RCC 7860 (cell line): Measurements from ENCODE around the gene INS.
A peak's percentile ranks its signal among the peaks of the same experiment; 100 is the strongest.
"Not testable (repeated sequence)": the region's sequence is repeated elsewhere in the genome, so short reads cannot be mapped to it uniquely, and the experiment has no call there.

Source experiments
- DNase-seq: peaks from one replicate; pipeline ENCODE4 v3.0.0-alpha.2; 2015; ENCODE audit warnings: low spot score
- FAIRE-seq: peaks from 2 replicates; lab custom pipeline; 2012; peaks lifted over from hg19 to GRCh38; lab: Jason Lieb, UNC

The INS gene

DNA sequence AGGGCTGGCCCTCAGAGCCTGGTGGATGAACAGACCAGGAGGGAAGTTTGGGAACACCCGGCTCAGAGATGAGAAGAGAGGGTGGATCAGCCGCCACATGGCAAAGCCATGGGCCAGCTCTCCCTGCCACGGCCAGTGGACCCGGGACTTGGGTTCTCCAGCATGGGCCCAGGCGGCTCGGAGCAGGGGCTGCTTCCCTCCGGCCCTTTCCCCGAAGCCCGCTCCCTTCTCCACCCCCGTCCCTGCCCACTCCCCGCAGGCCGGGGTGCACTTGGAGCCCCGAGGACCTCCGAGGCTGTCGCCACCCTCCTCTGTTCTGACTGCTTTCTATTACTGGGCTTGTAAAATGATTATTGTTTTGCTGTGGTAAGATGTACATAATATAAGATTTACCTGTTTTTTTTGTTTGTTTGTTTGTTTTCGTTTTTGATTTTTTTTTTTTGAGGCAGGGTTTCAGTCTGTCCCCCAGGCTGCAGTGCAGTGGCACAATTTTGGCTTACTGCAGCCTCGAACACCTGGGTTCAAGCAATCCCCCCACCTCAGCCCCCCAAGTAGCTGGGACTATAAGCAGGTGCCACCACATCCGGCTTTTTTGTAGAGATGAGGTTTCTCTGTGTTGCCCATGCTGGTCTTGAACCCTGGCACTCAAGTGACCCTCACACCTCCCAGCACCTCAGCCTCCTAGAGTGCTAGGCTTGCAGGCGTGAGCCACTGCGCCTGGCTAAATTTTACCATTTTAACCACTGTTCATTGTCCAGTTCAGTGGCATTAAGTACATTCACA, 21.9 kb upstream of the INS start:
- DNase-seq (no peak), FAIRE-seq (no peak)

DNA sequence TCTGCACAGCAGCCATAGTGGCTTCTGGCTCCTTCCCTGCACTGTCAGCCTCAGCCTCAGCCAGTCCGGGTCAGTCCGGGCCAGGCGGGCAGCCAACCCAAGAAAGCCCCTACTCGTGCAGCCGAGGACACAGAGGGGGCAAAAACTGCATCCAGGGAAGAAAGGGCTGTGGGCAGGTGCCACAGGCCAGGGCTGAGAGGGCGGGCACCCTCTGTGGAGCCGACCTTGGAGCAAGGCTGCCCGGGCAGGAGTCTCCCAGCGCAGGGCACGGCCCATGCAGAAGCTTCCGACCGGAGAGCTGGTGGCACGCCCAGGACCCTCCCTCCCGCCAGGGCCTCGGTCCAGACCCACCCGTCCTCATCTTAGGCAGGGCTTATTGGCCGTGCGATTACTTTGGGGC, 21.1 kb upstream of the INS start:
- DNase-seq = no peak
- FAIRE-seq = no peak

DNA sequence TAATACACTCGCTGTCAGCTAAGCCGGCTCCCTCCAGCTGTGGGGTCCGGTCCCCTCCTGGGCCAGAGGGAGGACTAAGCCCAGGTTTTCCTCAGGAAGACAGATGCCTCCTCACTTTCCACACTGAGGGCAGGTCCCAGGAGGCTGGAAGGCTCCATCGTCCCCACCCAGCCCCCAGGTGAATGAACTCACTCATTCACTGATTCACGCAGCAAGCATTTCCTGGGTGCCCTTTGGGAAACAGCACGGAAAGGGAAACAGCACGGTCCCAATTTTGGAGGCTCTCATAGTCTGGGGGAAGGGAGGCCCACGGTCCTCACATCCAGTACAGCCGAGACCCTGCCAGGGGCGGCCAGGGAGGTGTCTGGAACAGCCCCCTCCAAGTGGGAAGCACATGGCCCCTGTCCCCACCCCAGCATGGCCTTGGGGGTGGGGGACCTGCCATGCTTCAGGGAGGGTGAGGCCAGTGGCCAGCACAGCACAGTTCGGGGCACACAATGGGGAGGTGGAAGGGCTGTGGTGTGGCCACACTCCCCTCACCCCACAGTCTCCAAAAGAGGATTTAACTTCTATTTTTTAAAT, 19.9 kb upstream of the INS start:
- DNase-seq = no peak
- no peak for FAIRE-seq

DNA sequence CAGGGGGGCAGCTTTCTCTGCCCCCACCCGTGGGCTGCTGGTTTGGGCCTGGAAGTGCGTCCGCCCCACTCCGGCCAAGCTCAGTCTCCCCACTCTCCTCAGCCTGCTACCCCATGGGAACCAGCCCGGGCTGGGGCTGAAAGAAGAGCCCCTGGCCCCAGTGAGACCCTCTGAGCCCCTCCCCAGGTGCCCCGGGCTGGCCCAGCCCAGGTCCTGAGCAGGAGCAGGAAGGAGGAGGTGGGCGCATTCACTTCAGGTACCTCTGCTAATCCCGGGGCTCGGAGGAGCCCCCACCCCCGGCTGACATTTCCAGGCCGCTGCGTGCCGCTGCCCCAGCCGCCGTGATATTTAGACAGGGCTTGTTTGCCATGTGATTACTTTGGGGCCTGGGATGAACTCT, 19.3 kb upstream of the INS start:
- FAIRE-seq = no peak
- DNase-seq = no peak

DNA sequence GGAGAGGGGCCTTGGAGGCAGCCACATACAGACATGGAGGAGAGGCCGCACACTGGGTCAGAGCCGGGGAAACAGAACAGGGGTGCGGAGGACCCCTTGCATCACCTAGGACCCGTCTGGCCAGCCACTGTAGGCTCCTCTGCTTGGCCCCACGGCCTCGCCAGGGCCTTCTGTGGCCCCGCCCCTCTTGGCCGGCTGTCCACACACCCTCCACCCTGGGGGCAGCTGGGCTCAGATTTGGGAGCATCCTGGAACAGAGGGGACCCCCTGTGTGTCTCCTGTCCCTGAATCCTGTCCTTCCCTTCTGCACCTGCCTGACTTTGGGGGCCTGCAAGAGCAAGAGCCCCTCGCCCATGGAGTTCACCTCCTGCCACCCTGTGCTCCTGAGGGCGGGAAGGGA, 18.5 kb upstream of the INS start:
- FAIRE-seq = no peak
- no peak for DNase-seq

DNA sequence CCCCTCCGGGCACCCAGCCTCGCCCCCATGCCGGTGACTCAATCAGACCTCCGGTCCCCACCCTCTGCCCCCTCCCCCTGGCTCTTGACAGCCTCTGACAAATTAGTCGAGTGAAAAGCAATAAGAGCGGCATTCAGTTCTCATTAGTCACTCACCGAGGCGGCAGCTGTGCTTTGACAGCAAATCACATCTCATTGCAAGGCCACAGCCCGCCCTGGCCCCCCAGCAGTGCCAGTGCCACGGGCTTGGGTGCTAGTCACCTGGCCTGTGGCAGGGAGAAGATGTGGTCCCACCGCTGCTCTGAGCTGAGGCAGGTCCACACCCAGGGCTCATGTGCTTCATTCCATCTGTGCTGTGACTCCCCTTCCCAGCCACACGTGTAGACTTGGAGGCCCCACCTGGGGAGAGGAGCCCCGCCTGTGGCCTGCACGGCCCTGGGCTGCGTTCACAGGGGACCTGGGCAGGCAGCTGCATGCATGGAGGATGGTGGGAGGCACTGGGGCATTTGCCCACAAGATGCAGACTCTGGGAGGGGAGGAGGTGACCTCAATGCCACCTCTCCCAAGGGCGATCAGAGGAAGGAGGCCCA, 18.0 kb upstream of the INS start:
- DNase-seq (peak; percentile 81), FAIRE-seq (peak; percentile 68)

DNA sequence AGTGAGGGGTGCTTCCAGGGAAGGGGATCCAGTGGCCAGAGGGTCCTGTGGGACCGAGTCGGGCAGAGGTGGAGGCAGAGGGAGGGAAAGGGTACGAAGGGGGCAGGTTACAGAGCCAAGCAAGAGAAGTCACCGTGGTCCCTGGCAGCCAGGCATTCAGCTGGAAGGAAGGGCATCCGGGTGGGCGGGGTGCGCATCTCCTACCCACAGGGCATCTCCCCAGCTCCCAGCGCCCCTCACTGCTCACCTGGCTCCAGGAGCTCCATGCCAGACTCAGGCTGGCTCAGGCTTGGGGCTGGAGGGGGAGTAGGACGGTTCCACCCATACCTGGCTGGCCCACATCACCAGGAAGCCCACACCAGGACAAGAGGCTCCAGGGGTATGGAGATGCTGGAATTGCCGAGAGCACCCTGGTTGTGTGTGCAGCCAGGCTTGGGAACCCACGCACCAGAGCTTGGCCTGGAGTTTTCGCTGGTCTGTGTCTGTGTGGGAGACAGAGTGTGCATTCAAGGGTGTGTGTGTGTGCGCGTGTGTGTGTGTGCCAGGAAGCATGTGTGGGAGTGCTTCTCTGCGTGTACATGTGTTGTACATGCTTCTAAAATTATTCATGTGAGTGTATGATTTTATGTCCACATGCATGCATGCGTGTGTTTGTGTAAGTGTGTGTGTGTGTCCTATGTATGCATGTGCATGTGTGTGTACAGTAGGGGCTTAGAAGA, 17.2 kb upstream of the INS start:
- FAIRE-seq, DNase-seq: not testable (repeated sequence)

DNA sequence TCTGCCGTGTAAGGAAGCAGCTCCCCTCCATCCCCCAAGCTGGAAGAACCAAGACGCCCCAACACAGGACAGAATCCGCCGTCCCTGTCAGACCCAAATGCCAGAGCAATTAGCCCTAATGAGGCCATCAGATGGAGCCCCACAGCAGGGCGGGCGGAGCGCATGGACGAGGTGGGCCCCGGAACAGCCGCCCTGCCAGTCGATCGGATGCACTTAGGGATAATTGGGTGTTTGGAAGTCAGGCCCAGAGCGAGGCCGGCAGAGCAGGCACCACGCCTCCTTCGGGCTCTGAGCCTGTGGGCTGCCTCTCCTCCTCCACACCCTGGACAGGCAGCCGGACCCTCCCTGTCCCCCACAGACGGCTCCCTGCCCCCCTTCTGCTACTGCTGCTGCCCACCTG, 16.1 kb upstream of the INS start:
- DNase-seq (no peak), FAIRE-seq (no peak)

DNA sequence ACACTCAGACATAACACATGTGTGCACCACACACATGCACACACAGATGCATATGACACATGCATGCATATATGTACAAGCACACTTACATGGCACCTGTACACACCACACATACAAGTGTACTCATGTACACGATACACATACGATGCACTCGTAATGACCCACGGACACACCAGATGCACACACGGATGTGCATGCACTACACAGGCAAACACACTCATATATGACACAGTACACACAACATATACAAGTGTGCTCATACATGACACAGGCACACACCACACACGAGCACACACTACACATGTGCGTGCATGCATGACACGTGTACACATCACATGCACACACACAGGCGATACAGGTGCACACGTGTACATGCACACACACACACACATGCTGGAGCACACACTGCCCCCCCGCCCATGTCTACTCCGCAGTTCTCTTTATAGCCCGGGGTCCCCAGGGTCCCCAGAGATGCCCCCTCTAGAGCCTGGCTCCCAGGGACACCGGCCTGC, 15.4 kb upstream of the INS start:
- DNase-seq (no peak), FAIRE-seq (no peak)

DNA sequence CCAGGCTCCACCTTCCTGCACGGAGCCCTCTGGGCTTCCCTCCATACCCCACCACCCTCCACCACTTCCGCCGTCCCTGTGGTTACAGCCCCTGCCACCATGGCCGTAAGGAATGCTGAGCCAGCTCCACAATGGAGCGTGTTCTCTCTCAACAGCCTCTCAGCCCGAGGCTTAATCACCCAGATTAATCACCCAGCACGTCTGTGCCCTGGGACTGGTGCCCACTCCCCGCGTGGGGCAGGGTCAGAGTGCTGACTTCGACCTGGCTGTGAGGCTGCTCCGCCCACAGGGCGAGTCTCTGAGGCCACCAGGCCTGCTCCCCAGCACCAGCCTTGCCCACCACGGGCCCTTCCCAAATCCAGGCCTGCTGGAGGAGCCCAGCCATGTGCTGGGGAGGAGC, 14.7 kb upstream of the INS start:
- DNase-seq (peak; percentile 78), FAIRE-seq (peak; percentile 82)

DNA sequence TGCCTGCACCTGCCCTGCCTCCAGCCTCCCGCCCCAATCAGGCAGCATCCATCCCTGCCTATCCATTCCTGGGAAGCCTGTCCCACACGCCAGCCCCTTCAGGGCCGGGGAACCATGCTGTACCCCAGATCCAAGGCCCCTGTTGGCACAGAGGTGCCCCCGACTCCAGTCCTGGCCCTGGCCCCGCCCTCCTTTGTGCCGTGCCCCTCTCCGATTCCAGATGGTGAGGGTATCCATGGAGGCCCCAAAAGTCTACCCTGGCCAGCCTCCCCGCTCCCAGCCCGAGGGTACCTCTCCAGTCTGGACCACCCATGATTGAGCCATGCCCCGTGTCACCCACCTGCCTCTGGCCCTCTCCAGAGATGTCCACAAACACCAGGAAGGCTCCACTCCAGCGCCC, 13.4 kb upstream of the INS start:
- FAIRE-seq = no peak
- DNase-seq = no peak

DNA sequence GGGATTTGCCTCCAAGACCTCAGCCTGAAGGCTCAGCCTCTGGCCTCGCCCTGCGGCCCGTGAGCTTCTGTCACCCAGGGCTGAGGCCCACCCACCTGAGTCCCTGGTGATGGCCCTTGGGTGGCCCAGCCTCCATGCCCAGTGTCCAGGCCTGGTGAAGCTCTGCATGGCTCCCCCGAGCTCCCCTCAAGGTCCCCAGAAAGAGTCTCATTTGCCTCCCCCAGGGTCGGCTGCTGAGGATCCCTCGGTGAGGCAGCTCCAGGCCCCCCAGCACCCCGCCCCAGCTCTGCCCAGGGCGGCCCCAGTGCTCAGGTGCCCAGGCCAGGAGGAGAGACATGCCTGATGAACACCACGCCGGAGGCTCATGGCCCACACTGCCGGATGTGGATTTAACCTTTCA, 12.8 kb upstream of the INS start:
- no peak for FAIRE-seq
- DNase-seq = no peak

DNA sequence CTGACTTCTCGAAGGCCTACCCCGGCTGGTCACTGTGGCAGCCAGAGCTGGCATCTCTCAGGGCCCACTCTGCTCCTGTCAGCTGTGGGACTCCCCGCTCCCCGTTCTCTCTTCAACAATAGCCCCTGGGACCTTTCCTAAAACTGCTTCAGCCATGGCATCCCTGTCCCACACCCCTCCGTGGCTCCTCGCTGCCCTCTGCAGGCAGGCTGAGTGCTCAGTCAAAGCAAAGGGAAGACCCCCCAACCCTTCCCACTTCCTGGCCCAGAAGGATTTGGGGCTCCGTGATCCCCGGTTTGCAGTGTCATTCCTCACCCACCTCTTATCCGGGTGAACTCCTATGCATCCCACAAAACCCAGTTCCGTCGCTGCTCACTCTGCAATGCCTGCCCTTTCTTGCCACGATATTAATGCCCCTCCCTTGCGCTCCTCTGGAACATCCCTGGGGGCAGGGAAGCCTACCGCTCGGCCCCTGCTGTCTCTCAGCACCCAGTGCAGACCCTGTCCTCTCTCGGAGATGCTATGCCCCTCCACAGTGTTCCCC, 12.2 kb upstream of the INS start:
- DNase-seq = no peak
- no peak for FAIRE-seq

DNA sequence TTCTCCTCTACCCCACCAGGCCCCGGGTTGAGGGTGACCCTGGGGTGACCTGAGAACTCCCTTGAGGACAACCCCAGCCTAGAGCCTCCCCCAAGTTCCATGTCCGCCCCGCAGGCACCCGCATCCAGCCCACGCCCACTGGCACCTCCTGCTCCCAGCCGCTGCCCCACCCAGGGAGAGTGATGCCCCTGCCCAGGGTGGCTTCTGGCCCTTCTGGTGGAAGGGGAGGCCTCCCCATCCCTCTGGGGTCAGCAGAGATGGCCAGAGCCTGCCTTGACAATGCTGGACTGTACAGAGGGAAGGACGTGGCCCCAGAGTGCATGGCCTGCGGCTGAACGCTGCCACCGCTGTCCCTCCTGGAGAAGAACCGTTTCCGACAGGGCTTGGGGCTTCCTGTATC, 11.7 kb upstream of the INS start:
- DNase-seq (no peak), FAIRE-seq (no peak)

DNA sequence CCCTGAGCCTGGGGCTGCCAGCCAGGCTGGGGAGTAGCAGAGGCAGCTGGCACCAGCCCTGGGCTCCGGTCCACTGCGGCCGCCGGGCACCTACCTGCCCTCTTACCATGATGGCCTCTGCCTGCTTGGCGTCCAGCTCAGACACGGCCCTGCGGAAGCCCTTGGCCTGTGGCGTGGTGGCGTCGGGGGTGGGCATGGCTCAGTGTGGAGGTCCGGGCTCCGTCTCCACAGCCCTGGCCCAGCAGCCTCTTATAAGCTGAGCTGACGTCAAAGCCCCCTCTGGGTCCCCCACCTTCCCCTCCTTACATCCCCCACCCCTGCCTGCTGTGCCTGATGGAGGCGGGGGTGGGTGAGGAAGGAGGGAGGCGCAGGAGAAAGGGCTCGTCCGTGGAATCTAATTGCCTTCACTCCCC, 10.6 kb upstream of the INS start, which contains the start of gene TH:
Gene TH, minus strand, starts transcription at position 225 of the 413 bp plus-strand sequence. Its CDS starts 29 bp downstream, at position 196.
- DNase-seq (no peak), FAIRE-seq (no peak)

DNA sequence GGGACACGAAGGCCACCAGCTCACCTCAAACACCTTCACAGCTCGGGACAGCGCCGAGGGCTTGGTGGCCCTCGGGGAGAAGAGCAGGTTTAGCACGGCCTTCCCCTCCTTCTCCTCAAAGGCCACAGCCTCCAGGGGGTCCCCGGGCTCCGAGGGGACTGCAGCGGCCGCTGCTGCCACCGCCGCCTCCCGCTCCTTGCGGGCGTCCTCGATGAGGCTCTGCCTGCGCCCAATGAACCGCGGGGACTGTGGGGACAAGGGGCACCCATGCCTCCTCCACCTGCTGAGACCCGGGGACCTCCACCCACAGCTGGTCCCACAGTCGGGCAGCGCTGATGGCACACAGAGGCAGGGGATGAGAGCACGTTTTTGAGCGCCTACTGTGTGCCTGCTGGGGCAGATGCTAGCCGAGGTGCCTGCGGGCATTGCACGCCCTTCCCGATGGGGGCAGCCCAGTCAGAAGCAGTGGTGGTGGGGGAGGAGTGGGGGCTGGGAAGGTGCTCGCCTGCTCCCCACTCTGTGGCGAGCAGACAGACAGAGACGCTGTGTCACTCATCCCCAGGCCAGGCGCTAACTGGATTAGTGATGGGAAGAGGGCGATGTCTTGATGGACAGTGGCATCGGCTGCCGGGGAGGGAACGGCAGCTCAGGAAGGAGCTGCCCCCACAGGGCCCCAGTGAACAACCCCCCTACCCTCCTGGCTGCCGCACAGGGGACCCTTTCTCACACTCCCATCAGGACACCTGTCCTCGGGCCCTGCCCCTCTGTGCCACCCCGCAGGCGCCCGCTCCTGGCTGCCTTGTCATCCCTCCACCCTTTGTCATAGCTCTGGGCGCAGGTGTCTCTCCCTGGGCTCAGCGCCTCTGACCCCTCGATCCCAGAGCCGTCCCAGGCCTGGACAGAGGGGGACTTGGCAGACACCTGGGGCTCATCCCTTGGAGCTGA, 8.9 kb upstream of the INS start:
- FAIRE-seq (no peak), DNase-seq (no peak)

DNA sequence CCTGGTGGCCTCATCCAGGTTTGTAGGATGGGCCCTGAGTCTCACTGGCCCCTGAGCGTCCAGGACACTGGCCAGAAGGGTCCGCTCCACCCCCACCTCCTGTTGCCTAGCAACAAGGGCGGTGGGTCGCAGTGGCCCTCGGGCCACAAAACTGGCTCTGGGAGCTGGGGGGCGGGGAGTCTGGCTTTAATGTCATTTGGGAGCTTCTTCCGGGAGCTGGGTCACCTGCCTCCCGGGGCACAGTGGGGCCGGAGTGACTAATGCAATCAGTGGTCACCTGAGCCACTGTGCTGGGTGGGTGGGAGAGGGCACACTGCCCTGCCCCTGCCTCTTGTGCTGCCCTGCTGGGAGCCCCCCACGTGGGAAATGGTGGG, 8.0 kb upstream of the INS start:
- DNase-seq (no peak), FAIRE-seq (no peak)

DNA sequence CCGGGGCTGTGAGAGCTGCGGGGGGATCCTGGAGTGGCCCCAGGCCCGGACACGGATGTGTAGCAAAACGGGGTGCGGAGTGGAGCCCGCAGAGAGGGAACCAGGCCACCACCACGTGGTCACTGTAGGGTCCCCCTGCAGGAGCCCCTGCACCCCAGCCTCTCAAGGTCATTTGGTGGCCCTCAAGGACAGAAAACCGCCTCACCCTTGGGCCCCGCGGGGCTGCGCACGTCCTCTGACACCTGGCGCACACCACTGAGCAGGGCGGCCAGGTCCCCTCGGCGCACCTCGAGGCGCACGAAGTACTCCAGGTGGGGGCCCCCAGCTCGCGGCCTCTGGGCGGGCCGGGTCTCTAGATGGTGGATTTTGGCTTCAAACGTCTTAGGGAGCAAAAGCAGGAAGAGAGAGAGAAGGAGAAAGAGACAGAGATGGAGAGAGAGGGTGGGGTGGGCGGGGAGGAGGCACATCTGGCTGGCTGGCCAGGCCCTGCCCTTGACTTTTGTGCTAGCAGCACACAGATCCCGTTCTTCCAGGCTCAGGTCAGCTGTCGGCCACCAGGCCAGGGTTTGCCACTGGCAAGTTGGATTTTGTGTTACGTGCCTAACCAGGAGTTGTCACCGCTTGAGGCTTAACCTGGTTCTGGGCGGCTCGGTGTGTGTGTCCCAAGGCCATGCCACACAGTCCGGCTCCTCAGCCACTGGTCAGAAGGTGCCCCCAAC, 7.4 kb upstream of the INS start:
- FAIRE-seq (no peak), DNase-seq (no peak)
